ENCODE measurements around the gene VSNL1.

VSNL1 gene

GRCh38 chr2:17529771-17530170, 10.7 kb upstream of the VSNL1 start:
- no peaks in the 10 kb centered on the region for H3K27me3 ChIP-seq (ENCODE audit: control insufficient read depth, insufficient read depth, low read length)
- H3K36me3 ChIP-seq (ENCODE audit: control insufficient read depth, insufficient read depth, low read length) = no peaks in the 10 kb centered on the region
- no peak overlapping the region for H3K4me3 ChIP-seq (ENCODE audit: low read length)
- no peak overlapping the region for H3K27ac ChIP-seq (ENCODE audit: low read depth, low read length)
- H3K9ac ChIP-seq (ENCODE audit: low read length) = no peak overlapping the region
- no peaks in the 10 kb centered on the region for H3K4me1 ChIP-seq (ENCODE audit: control insufficient read depth, insufficient read depth, low read length)

- Histone ChIP-seq H3K4me3 (ENCODE audit: low read length) (no peak overlapping the region), H3K4me1 (ENCODE audit: control insufficient read depth, insufficient read depth, low read length) (no peaks in the 10 kb centered on the region), H3K27ac (ENCODE audit: low read depth, low read length) (no peak overlapping the region), H3K36me3 (ENCODE audit: control insufficient read depth, insufficient read depth, low read length) (no peaks in the 10 kb centered on the region), H3K27me3 (ENCODE audit: control insufficient read depth, insufficient read depth, low read length) (no peaks in the 10 kb centered on the region), H3K9ac (ENCODE audit: low read length) (no peak overlapping the region)
These were observed 7.0 kb upstream of the VSNL1 start for GRCh38 chr2:17533546-17533945.

GRCh38 chr2:17536416-17536815, 4.1 kb upstream of the VSNL1 start:
- H3K4me3 ChIP-seq (ENCODE audit: low read length) = no peak overlapping the region
- no peak overlapping the region for H3K9ac ChIP-seq (ENCODE audit: low read length)
- no peaks in the 10 kb centered on the region for H3K27me3 ChIP-seq (ENCODE audit: control insufficient read depth, insufficient read depth, low read length)
- H3K27ac ChIP-seq (ENCODE audit: low read depth, low read length) = no peak overlapping the region
- H3K4me1 ChIP-seq (ENCODE audit: control insufficient read depth, insufficient read depth, low read length) = no peaks in the 10 kb centered on the region
- H3K36me3 ChIP-seq (ENCODE audit: control insufficient read depth, insufficient read depth, low read length) = no peaks in the 10 kb centered on the region

GRCh38 chr2:17538022-17538843, 2.3 kb upstream of the VSNL1 start:
- Histone ChIP-seq H3K36me3 (ENCODE audit: control insufficient read depth, insufficient read depth, low read length) (no peaks in the 10 kb centered on the region), H3K9ac (ENCODE audit: low read length) (no peak overlapping the region), H3K4me1 (ENCODE audit: control insufficient read depth, insufficient read depth, low read length) (no peaks in the 10 kb centered on the region), H3K27ac (ENCODE audit: low read depth, low read length) (peak overlapping the region; percentile 25), H3K27me3 (ENCODE audit: control insufficient read depth, insufficient read depth, low read length) (no peaks in the 10 kb centered on the region), H3K4me3 (ENCODE audit: low read length) (peak overlapping the region; percentile 86)

- H3K4me1 ChIP-seq (ENCODE audit: control insufficient read depth, insufficient read depth, low read length) = no peaks in the 10 kb centered on the region
These were observed 1.5 kb upstream of the VSNL1 start for GRCh38 chr2:17538844-17539554.

GRCh38 chr2:17539611-17540092, 844 bp upstream of the VSNL1 start:
- peak overlapping the region; percentile 38 for H3K27ac ChIP-seq (ENCODE audit: low read depth, low read length)
- no peaks in the 10 kb centered on the region for H3K36me3 ChIP-seq (ENCODE audit: control insufficient read depth, insufficient read depth, low read length)
- H3K4me1 ChIP-seq (ENCODE audit: control insufficient read depth, insufficient read depth, low read length) = no peaks in the 10 kb centered on the region
- H3K27me3 ChIP-seq (ENCODE audit: control insufficient read depth, insufficient read depth, low read length) = no peaks in the 10 kb centered on the region
- H3K9ac ChIP-seq (ENCODE audit: low read length) = no peak overlapping the region
- peak overlapping the region; percentile 86 for H3K4me3 ChIP-seq (ENCODE audit: low read length)

More at GRCh38 chr2:17538844-17539554, 1.5 kb upstream of the VSNL1 start:
- peak overlapping the region; percentile 67 for H3K9ac ChIP-seq (ENCODE audit: low read length)
- peak overlapping the region; percentile 74 for H3K27ac ChIP-seq (ENCODE audit: low read depth, low read length)
- H3K36me3 ChIP-seq (ENCODE audit: control insufficient read depth, insufficient read depth, low read length) = no peaks in the 10 kb centered on the region
- no peaks in the 10 kb centered on the region for H3K27me3 ChIP-seq (ENCODE audit: control insufficient read depth, insufficient read depth, low read length)
- H3K4me3 ChIP-seq (ENCODE audit: low read length) = peak overlapping the region; percentile 86

GRCh38 chr2:17540813-17541530, 476 bp downstream of the VSNL1 start:
- peak overlapping the region; percentile 86 for H3K4me3 ChIP-seq (ENCODE audit: low read length)
- H3K36me3 ChIP-seq (ENCODE audit: control insufficient read depth, insufficient read depth, low read length) = no peaks in the 10 kb centered on the region
- no peaks in the 10 kb centered on the region for H3K27me3 ChIP-seq (ENCODE audit: control insufficient read depth, insufficient read depth, low read length)
- H3K27ac ChIP-seq (ENCODE audit: low read depth, low read length) = no peak overlapping the region
- no peak overlapping the region for H3K9ac ChIP-seq (ENCODE audit: low read length)
- no peaks in the 10 kb centered on the region for H3K4me1 ChIP-seq (ENCODE audit: control insufficient read depth, insufficient read depth, low read length)

GRCh38 chr2:17541531-17541950, 1.0 kb downstream of the VSNL1 start:
- no peaks in the 10 kb centered on the region for H3K27me3 ChIP-seq (ENCODE audit: control insufficient read depth, insufficient read depth, low read length)

GRCh38 chr2:17542471-17542870, 2.0 kb downstream of the VSNL1 start:
- H3K4me3 ChIP-seq (ENCODE audit: low read length) = no peak overlapping the region
- no peak overlapping the region for H3K9ac ChIP-seq (ENCODE audit: low read length)
- H3K27ac ChIP-seq (ENCODE audit: low read depth, low read length) = no peak overlapping the region

More at GRCh38 chr2:17541531-17541950, 1.0 kb downstream of the VSNL1 start:
- Histone ChIP-seq H3K9ac (ENCODE audit: low read length) (no peak overlapping the region), H3K36me3 (ENCODE audit: control insufficient read depth, insufficient read depth, low read length) (no peaks in the 10 kb centered on the region), H3K27ac (ENCODE audit: low read depth, low read length) (no peak overlapping the region), H3K4me1 (ENCODE audit: control insufficient read depth, insufficient read depth, low read length) (no peaks in the 10 kb centered on the region), H3K4me3 (ENCODE audit: low read length) (peak overlapping the region; percentile 86)

GRCh38 chr2:17543131-17543660, 2.7 kb downstream of the VSNL1 start:
- Histone ChIP-seq H3K4me1 (ENCODE audit: control insufficient read depth, insufficient read depth, low read length) (no peaks in the 10 kb centered on the region), H3K9ac (ENCODE audit: low read length) (no peak overlapping the region), H3K27me3 (ENCODE audit: control insufficient read depth, insufficient read depth, low read length) (no peaks in the 10 kb centered on the region), H3K36me3 (ENCODE audit: control insufficient read depth, insufficient read depth, low read length) (no peaks in the 10 kb centered on the region), H3K4me3 (ENCODE audit: low read length) (no peak overlapping the region), H3K27ac (ENCODE audit: low read depth, low read length) (no peak overlapping the region)

More at GRCh38 chr2:17542471-17542870, 2.0 kb downstream of the VSNL1 start:
- Histone ChIP-seq H3K36me3 (ENCODE audit: control insufficient read depth, insufficient read depth, low read length) (no peaks in the 10 kb centered on the region), H3K4me1 (ENCODE audit: control insufficient read depth, insufficient read depth, low read length) (no peaks in the 10 kb centered on the region), H3K27me3 (ENCODE audit: control insufficient read depth, insufficient read depth, low read length) (no peaks in the 10 kb centered on the region)

- Histone ChIP-seq H3K27me3 (ENCODE audit: control insufficient read depth, insufficient read depth, low read length) (no peaks in the 10 kb centered on the region), H3K36me3 (ENCODE audit: control insufficient read depth, insufficient read depth, low read length) (no peaks in the 10 kb centered on the region), H3K4me1 (ENCODE audit: control insufficient read depth, insufficient read depth, low read length) (no peaks in the 10 kb centered on the region), H3K4me3 (ENCODE audit: low read length) (no peak overlapping the region), H3K9ac (ENCODE audit: low read length) (no peak overlapping the region), H3K27ac (ENCODE audit: low read depth, low read length) (no peak overlapping the region)
These were observed 3.4 kb downstream of the VSNL1 start for GRCh38 chr2:17543848-17544247.

- no peaks in the 10 kb centered on the region for H3K27me3 ChIP-seq (ENCODE audit: control insufficient read depth, insufficient read depth, low read length)
- no peak overlapping the region for H3K4me3 ChIP-seq (ENCODE audit: low read length)
- H3K36me3 ChIP-seq (ENCODE audit: control insufficient read depth, insufficient read depth, low read length) = no peaks in the 10 kb centered on the region
- H3K9ac ChIP-seq (ENCODE audit: low read length) = no peak overlapping the region
- H3K27ac ChIP-seq (ENCODE audit: low read depth, low read length) = no peak overlapping the region
- H3K4me1 ChIP-seq (ENCODE audit: control insufficient read depth, insufficient read depth, low read length) = no peaks in the 10 kb centered on the region
These were observed 3.8 kb downstream of the VSNL1 start for GRCh38 chr2:17544256-17544655.
